SK-N-SH (cell line): ENCODE results near the gene CREBL2. TPM values are rescaled to one million over a fixed set of nuclear protein-coding genes. Genes with fewer than 3 reads are reported as not detected.

Experiments
- CTCF ChIA-PET: fragments of 300-600, 350-600 bp; formaldehyde crosslinking; extraction: SDS; loops from one replicate; lab custom pipeline; 2021; lab: Yijun Ruan, JAX
- POLR2A ChIA-PET: fragments of 350-600 bp; sonication (Branson Sonifier 250); formaldehyde crosslinking; extraction: SDS; loops from one replicate; lab custom pipeline; 2020; ENCODE audit warnings: antibody characterized with exemption, inconsistent platforms; lab: Yijun Ruan, JAX
- DNase-seq: peaks from one replicate; pipeline ENCODE4 v3.0.0; 2012
- H2AFZ ChIP-seq: fragments of 200-600 bp; sonication (generic); 2 replicates; pipeline ENCODE4 v1.8.1; 2016; ENCODE audit warnings: antibody characterized with exemption, mild to moderate bottlenecking, low read depth
- H3F3A ChIP-seq: fragments of 200-600 bp; sonication (generic); replicated peaks from 2 replicates; pipeline ENCODE3; 2016; ENCODE audit warnings: antibody characterized with exemption, mild to moderate bottlenecking; ENCODE audit not compliant: insufficient read depth
- H3K27ac ChIP-seq, 2 experiments: fragments of 200-500 bp in 1 of 2; fragments of 200-600 bp in 1 of 2; sonication (Bioruptor generic) in 1 of 2; sonication (generic), shearing (Covaris generic) in 1 of 2; 2 replicates each; pipeline versions ENCODE4 v1.5.1 to v1.6.1; 2014 to 2016; ENCODE audit warnings: low read depth in 2 of 2, inconsistent platforms in 1 of 2, low read length in 1 of 2, mild to moderate bottlenecking in 1 of 2, mixed read lengths in 1 of 2
- H3K27me3 ChIP-seq: fragments of 200-600 bp; sonication (generic), shearing (Covaris generic); 2 replicates; pipeline ENCODE4 v1.6.1; 2016; ENCODE audit warnings: mixed run types; ENCODE audit not compliant: insufficient read depth
- H3K36me3 ChIP-seq, 2 experiments: fragments of 200-500 bp in 1 of 2; fragments of 200-600 bp in 1 of 2; sonication (Bioruptor generic) in 1 of 2; sonication (generic) in 1 of 2; replicated peaks in 1 of 2; 2 replicates each; pipeline versions ENCODE3 to v1.5.1; 2014 to 2016; ENCODE audit warnings: low read length in 1 of 2, mild to moderate bottlenecking in 1 of 2; ENCODE audit not compliant: insufficient read depth in 2 of 2, control insufficient read depth in 1 of 2
- H3K4me1 ChIP-seq, 2 experiments: fragments of 200-500 bp in 1 of 2; fragments of 200-600 bp in 1 of 2; sonication (Bioruptor generic) in 1 of 2; sonication (generic), shearing (Covaris generic) in 1 of 2; 2 replicates each; pipeline versions ENCODE4 v1.5.1 to v1.6.1; 2014 to 2016; ENCODE audit warnings: low read depth in 1 of 2, low read length in 1 of 2, mixed run types in 1 of 2; ENCODE audit not compliant: insufficient read depth in 2 of 2, control insufficient read depth in 1 of 2
- H3K4me2 ChIP-seq: fragments of 200-600 bp; sonication (generic), shearing (Covaris generic); 2 replicates; pipeline ENCODE4 v1.6.1; 2017; ENCODE audit warnings: mixed run types
- H3K4me3 ChIP-seq, 2 experiments: fragments of 200-500 bp in 1 of 2; fragments of 200-600 bp in 1 of 2; sonication (Bioruptor generic) in 1 of 2; sonication (generic), shearing (Covaris generic) in 1 of 2; 2 replicates each; pipeline versions ENCODE4 v1.5.1 to v1.8.1; 2014 to 2016; ENCODE audit warnings: low read depth in 2 of 2, inconsistent platforms in 1 of 2, low read length in 1 of 2, mild to moderate bottlenecking in 1 of 2, mixed read lengths in 1 of 2, moderate library complexity in 1 of 2
- H3K79me2 ChIP-seq: fragments of 200-600 bp; sonication (generic); 2 replicates; pipeline ENCODE4 v1.8.1; 2017; ENCODE audit warnings: mild to moderate bottlenecking; ENCODE audit not compliant: insufficient read depth
- H3K9ac ChIP-seq: fragments of 200-600 bp; sonication (generic); 2 replicates; pipeline ENCODE4 v1.6.1; 2017; ENCODE audit warnings: mixed run types
- H3K9me2 ChIP-seq: fragments of 200-600 bp; sonication (generic); 2 replicates; pipeline ENCODE4 v1.6.1; 2017; ENCODE audit warnings: mixed run types
- H3K9me3 ChIP-seq: fragments of 200-600 bp; sonication (generic); 2 replicates; pipeline ENCODE4 v1.6.1; 2017; ENCODE audit warnings: mixed run types, mild to moderate bottlenecking, moderate library complexity
- H4K20me1 ChIP-seq: fragments of 200-600 bp; sonication (generic); 2 replicates; pipeline ENCODE4 v1.6.1; 2017; ENCODE audit warnings: mild to moderate bottlenecking, mixed run types; ENCODE audit not compliant: insufficient read depth
- ELF1 ChIP-seq: IDR thresholded peaks from 2 replicates; pipeline ENCODE4 v1.4.0; 2012
- EP300 ChIP-seq, 2 experiments: IDR thresholded peaks; 2 replicates each; pipeline versions ENCODE4 v1.4.0 to v1.6.1; 2012; ENCODE audit warnings: borderline replicate concordance in 1 of 2, low read depth in 1 of 2, low read length in 1 of 2
- EZH2phosphoT487 ChIP-seq: fragments of 200-600 bp; sonication (generic); IDR thresholded peaks from 2 replicates; pipeline ENCODE4 v1.6.1; 2017; ENCODE audit warnings: low read depth, mixed run types, mild to moderate bottlenecking, antibody characterized with exemption, moderate library complexity, borderline replicate concordance
- FOXJ3 ChIP-seq: sonication (generic); formaldehyde crosslinking; IDR thresholded peaks from 2 replicates; pipeline ENCODE4 v1.5.1; 2020; ENCODE audit warnings: mild to moderate bottlenecking, missing genetic modification reagents
- FOXM1 ChIP-seq: IDR thresholded peaks from 2 replicates; pipeline ENCODE4 v1.4.0; 2012; ENCODE audit warnings: low read depth, mild to moderate bottlenecking
- GABPA ChIP-seq: IDR thresholded peaks from 2 replicates; pipeline ENCODE4 v1.4.0; 2012; ENCODE audit warnings: low read depth, mild to moderate bottlenecking
- GATA2 ChIP-seq: sonication (generic); formaldehyde crosslinking; IDR thresholded peaks from 2 replicates; pipeline ENCODE4 v1.5.0; 2020; ENCODE audit warnings: mild to moderate bottlenecking, missing genetic modification reagents
- IRF3 ChIP-seq: fragments of 150-350 bp; IDR thresholded peaks from 2 replicates; pipeline ENCODE4 v1.6.1; 2016; ENCODE audit warnings: mild to moderate bottlenecking, low read depth, low read length
- JUND ChIP-seq: IDR thresholded peaks from 2 replicates; pipeline ENCODE4 v1.4.0; 2012
- MAX ChIP-seq: IDR thresholded peaks from 2 replicates; pipeline ENCODE4 v1.4.0; 2012; ENCODE audit warnings: low read depth
- MEF2A ChIP-seq: IDR thresholded peaks from 2 replicates; pipeline ENCODE4 v1.4.0; 2012; ENCODE audit warnings: low read depth, borderline replicate concordance
- MXI1 ChIP-seq: IDR thresholded peaks from 2 replicates; pipeline ENCODE4 v1.6.1; 2012; ENCODE audit warnings: mild to moderate bottlenecking, low read depth, low read length, improper control_type of control experiment
- POLR2AphosphoS5 ChIP-seq: IDR thresholded peaks from 2 replicates; pipeline ENCODE4 v1.6.1; 2012; ENCODE audit warnings: low read depth, low read length
- RCOR1 ChIP-seq: fragments of 150-350 bp; IDR thresholded peaks from 2 replicates; pipeline ENCODE4 v1.6.1; 2017; ENCODE audit warnings: antibody characterized with exemption, low read length
- REST ChIP-seq: IDR thresholded peaks from 2 replicates; pipeline ENCODE4 v1.6.1; 2012; ENCODE audit warnings: mild to moderate bottlenecking, low read depth, low read length, moderate library complexity
- RFX5 ChIP-seq: IDR thresholded peaks from 2 replicates; pipeline ENCODE4 v1.6.1; 2012; ENCODE audit warnings: mild to moderate bottlenecking, improper control_type of control experiment, low read length
- RXRA ChIP-seq: IDR thresholded peaks from 2 replicates; pipeline ENCODE4 v1.4.0; 2012; ENCODE audit warnings: low read depth, mild to moderate bottlenecking, borderline replicate concordance
- SIN3A ChIP-seq: IDR thresholded peaks from 2 replicates; pipeline ENCODE4 v1.6.1; 2012; ENCODE audit warnings: low read depth, mild to moderate bottlenecking, low read length, moderate library complexity, borderline replicate concordance
- SMC3 ChIP-seq: IDR thresholded peaks from 2 replicates; pipeline ENCODE4 v1.6.1; 2012; ENCODE audit warnings: low read depth, low read length, improper control_type of control experiment
- TCF12 ChIP-seq: IDR thresholded peaks from 2 replicates; pipeline ENCODE4 v1.4.0; 2012
- USF1 ChIP-seq: IDR thresholded peaks from 2 replicates; pipeline ENCODE4 v1.4.0; 2012; ENCODE audit warnings: low read depth, borderline replicate concordance
- ZBTB33 ChIP-seq: IDR thresholded peaks from 2 replicates; pipeline ENCODE4 v1.4.0; 2012; ENCODE audit warnings: low read depth, borderline replicate concordance
- WGBS: methylation state at CpG from one replicate; pipeline ENCODE4 v1.1.6; 2017; ENCODE audit warnings: low lambda C conversion rate; 5-methylcytosine and 5-hydroxymethylcytosine counted together
- polyA plus RNA-seq, 3 experiments: library from polyadenylated mRNA; depleted of rRNA; stranded (reverse); fragments of >200 nt; gene quantifications; 2 replicates each; pipeline ENCODE4 v1.2.3, GENCODE V29; 2012

CREBL2 gene
- polyA plus RNA-seq, 1 of the 3 experiments (the other 2 are of a cell fraction), result 12.6 TPM

- TF ChIP-seq MAX (no peak), GATA2 (CRISPR knock-in tag) (no peak), EZH2phosphoT487 (no peak), EP300 (IDR thresholded peaks at IDR 0.05; ENCODE audit: borderline replicate concordance in 1 of 2, low read depth in 1 of 2, low read length in 1 of 2) (no peak)
These were observed 79.9 kb downstream of the CREBL2 start (continued) for GRCh38 chr12:12691549-12691948.

GRCh38 chr12:12693111-12693671, 81.5 kb downstream of the CREBL2 start:
- Histone ChIP-seq H3K4me3 (no peak overlapping the region), H3K27ac (no peak overlapping the region), H4K20me1 (no peaks in the 10 kb centered on the region), H3K9ac (no peak overlapping the region), H3K36me3 (no peaks in the 10 kb centered on the region), H3F3A (no peaks in the 10 kb centered on the region), H3K4me1 (peaks cover 0 to 7% of the 10 kb centered on the region in 2 experiments; a peak in 2 of 4 replicates), H3K9me3 (no peaks in the 10 kb centered on the region), H3K9me2 (no peaks in the 10 kb centered on the region), H2AFZ (no peak overlapping the region), H3K27me3 (no peaks in the 10 kb centered on the region), H3K4me2 (no peak overlapping the region), H3K79me2 (no peaks in the 10 kb centered on the region)
- peak; percentile 64 for DNase-seq
- ChIA-PET POLR2A (no interaction called here), CTCF (interaction anchor here (1.0 to 2.1 kb wide), 3 partner anchors 44 to 660 kb away, joined by 3 to 4 read pairs (median 3); no protein-coding TSS in a partner anchor)
- WGBS, result 55% methylated on average over 3 of the region's 3 CpGs
- TF ChIP-seq ZBTB33, result no peak
- TF ChIP-seq POLR2AphosphoS5, result peak; percentile 39; the same call in 1 of the 2 replicates
- TF ChIP-seq SIN3A, result no peak
- no peak for TF ChIP-seq REST
- peak; percentile 99 for TF ChIP-seq GATA2 (CRISPR knock-in tag)
- no peak for TF ChIP-seq JUND
- peak; percentile 48 for TF ChIP-seq TCF12
- TF ChIP-seq FOXM1, result no peak
- TF ChIP-seq MXI1, result peak; percentile 78; the same call in 1 of the 2 replicates
- TF ChIP-seq MEF2A, result no peak
- no peak for TF ChIP-seq USF1
- peak in 1 of 2 experiments; percentile 93; a peak in 2 of 4 replicates for TF ChIP-seq EP300 (IDR thresholded peaks at IDR 0.05; ENCODE audit: borderline replicate concordance in 1 of 2, low read depth in 1 of 2, low read length in 1 of 2)
- no peak for TF ChIP-seq MAX
- TF ChIP-seq ELF1, result no peak
- TF ChIP-seq IRF3, result no peak
- no peak for TF ChIP-seq SMC3
- TF ChIP-seq GABPA, result no peak
- peak; percentile 99 for TF ChIP-seq RCOR1
- no peak for TF ChIP-seq RXRA
- TF ChIP-seq FOXJ3, result peak; percentile 87
- TF ChIP-seq RFX5, result no peak
